AG08395 (cell line): ENCODE measurements around the gene SLC40A1.

Experiments used
- DNase-seq: peaks from one replicate; pipeline ENCODE4 v3.0.0; 2012; ENCODE audit warnings: mixed read lengths, low spot score

SLC40A1 gene

DNA sequence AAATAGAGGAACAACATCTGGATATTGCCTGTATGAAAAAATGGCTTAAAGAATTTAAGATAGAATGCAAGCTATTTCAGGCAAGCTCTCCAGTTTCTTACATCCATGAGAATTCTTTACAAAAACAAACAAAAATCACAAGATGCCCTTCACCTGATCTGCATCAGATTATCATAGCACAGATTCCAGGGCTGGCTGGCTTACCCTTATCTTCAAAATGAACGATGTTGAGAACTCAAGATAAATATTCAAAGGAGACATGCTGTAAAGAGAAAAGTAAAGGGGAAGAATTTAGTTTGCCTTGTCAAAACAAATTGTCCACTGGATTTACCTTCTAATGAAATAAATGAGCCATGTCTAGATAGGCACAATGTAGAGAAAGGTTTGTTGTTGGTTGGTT is 18.7 kb upstream of the SLC40A1 start:
- no peak for DNase-seq

DNA sequence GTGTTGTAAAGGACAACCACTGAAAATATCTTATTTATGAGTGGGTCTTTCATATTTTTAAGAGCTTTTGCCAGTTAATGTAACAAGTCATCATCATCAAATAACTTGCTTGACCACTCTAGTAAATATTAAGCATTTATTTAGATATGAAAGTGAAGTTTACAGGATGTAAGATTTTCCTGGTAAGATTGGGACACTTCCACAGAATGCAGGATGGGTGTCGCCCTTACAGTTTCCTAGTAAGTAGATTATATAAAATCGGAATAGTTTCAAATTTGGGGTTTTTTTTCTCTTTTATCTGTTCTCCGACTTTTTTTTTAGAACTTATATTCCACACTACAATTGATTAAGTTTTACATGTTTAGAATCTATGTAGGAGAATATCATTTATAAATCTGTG is 14.8 kb upstream of the SLC40A1 start:
- no peak for DNase-seq

DNA sequence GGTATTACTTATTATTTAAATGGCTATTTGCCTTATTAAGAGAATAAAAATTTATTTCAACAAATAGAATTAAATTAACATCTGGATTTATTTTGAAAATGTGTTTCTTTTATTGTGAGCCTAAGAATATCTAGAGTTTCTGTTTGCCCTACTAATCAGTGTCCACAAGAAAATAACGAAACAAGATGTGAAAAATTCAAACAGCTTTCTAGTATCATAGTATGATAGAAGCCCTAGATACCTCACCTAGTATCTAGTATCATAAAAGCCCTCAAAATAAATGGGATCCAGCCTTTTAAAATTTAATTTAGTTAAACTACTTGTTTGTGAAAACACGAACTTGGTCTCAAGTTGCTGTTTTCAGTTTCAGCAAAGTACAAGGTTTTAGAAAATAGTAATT is 13.7 kb upstream of the SLC40A1 start:
- no peak for DNase-seq

DNA sequence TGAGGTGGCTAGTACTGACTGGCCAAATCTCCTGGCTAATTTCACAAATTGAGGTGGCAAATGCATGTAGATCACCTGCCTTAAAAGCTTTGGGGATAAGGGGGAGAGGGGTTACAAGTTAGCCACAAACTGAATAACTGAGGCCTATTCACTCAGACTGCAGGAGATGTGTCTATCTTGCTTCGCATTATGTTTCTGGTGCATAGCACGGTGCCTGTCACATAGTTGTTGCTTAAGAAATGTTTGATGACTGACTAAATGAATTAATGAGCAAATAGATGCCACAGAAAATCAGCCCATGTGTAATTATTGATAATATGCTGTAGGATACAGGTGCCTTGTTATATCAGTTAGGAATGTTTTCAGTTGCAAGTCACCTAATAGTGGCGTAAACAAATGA is 12.5 kb upstream of the SLC40A1 start:
- DNase-seq, result no peak

DNA sequence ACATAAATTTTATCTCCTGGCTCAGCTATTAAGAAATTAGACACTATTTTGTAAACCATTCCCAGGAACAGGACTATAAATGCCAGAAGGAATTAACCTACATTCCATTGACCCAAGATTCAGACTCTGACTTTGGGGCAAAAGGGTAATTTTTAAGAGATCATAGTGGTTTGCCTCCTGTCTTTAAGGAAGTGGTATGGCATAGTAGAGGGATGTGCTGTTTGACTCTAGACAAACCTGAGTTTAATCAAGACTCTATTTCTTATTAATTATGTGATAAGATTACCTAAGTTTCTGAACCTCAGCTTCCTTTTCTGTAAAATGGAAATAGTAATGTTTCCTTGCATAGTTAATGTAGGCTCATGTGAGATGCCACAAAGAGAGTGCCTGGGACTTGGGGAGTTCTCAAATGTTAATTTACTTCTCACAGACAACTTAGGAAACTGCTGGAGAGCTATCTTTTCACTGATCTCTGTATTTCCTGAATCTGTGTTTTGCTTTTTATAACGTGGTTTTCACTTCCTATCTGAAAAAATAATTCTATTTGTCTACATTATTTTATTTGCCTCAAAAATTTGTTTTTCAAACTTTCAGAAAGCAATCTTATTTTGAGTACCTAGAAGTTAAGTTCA is 11.9 kb upstream of the SLC40A1 start:
- no peak for DNase-seq

DNA sequence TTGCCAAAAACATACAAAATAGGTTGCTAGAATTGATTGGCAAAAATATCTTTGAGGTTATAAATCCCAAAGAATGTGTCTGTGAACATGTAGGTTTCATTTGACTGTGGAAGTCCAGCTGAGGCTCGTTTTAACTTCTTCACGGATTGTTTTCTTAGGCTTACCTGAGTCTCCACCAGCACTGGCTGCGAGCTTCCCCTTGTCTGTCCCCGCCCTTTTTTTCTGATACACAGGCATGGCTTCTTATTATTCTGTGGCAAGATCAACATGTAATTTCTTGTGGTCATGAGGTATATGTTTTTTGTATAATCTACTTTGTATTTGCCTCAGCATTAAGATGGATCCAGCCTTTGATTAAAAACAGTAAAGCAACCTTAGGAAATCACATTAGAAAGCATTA is 7.2 kb upstream of the SLC40A1 start:
- DNase-seq, result no peak

DNA sequence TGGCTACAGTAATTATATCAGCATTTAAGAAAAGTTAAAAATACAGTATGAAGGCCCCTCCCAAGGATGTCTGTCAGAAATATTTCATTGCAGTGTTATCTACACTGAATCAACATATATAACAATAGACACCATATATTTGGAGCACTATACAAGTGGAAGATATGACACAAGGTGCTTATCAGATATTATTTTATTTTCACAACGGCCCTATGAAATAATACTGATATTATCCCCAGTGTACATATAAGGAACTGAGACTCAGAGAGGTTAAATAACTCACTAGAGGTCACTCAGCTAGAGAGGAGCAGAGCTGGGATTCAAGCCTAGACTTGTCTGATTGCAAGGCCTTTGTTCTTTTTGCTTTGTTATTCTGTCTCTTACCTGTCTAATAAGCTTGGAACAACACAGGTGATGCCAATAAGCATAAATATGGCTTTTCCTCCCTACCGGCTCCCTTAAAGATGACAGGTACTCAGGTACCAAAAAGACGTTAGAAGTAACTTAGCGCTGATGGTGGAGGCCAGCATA is 4.7 kb upstream of the SLC40A1 start:
- no peak for DNase-seq

DNA sequence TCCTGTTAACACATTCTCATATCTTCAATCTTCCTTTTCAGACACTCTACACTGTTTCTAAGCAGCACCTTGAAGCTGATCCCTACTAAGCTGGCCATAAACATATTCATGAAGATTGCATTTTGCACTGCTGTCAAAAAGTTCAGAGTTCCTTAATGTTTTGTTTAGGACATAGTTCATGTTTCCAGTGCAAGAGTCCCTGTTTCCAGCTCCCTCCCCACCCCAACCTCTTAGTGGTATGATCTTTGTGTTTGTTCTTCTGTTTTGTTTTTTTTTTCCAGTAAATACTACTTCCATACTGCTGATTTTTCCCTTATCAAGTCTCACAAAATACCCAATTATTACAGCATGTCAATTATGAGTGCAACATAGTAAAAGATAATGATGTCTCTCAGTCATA is 4.1 kb upstream of the SLC40A1 start:
- no peak for DNase-seq

DNA sequence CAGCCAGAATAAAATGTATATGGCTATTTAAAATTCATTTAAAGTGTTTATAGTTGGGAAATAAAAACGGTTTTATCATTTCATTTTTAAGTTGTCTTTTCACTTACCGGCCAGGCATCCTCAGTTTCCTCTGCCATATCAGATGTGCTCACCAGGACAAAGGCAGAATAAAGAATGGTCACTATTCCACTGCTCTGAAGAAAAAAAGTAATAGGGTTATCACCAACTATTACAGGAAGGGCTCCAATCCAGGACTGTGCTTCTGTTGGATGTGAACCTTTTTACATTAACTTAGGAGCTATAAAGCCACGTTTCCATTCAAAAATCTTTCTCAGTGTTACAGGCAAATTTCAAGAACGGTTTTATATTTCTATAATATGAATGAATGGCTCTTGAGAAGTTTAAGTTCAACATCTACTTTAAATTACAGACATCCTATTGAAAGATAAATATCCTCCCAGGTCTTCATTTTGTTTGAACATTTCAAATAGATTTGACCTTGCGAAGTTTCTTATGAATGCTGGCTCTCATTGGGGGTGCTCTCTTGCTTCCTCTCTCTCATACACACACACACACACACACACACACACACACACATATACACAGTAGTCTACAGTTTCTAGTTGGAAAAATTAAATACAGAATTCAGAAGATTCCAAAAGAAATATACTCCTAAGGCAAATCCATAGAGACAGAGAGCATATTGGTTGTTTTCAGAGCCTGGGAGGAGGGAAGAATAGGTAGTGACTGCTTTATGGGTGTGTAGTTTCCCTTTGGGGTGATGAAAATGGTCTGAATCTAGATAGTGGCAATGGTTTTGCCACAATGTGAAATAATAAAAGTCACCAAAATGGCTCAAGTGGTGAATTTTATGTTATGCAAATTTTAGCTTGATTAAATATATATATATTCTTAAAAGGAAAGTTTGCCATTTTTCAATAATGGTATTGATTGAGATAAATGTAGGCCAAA is 2.9 kb upstream of the SLC40A1 start:
- DNase-seq, result no peak

DNA sequence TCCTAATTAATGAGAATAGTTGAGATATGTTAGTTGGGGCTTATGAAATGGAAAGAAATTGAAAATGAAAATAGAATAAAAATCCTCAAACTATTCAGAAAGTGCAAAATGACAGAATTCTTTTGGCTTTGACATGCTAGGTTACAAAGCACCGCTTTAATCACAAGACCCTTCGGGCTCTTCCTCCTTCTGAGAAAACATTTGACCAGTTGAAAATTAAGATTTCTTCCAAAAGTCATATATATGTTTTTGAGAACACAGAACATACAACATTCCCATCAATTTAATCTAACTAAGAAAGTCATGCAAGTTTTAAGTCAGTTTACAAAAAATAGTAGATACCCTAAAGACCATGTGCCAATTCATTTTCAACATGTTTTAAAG is 2.2 kb upstream of the SLC40A1 start:
- DNase-seq, result no peak

DNA sequence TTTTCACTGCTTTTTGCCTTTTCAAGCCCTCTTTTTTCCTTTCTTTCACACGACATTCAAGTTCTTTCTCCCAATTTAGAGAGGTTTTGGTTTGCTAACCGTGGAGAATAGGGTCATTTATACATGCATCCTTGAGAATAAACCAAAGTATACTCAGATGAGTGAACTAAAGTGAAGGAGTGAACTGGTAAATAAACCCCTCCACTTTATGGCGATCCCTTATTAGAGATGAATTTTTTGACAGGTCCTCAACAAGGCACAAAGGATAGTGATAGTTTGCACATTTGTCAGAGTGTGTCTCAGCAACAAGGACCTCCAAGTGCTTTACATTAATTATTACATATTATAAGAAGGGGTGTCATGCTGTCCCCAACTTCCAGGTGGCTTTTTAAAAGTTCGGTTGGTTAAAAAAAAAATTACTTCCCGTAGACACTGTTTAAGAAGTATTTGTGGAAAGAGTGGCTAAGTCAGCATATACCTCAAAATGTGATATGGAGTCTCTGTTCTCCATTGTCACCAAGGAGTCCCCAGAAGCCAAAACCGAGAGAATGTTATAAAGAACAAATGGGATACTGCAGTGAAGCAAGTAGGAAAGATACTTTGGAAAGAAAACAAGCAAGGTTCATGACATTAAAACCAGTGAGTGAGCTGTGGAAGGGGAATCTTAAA is 1.7 kb upstream of the SLC40A1 start:
- DNase-seq, result no peak

DNA sequence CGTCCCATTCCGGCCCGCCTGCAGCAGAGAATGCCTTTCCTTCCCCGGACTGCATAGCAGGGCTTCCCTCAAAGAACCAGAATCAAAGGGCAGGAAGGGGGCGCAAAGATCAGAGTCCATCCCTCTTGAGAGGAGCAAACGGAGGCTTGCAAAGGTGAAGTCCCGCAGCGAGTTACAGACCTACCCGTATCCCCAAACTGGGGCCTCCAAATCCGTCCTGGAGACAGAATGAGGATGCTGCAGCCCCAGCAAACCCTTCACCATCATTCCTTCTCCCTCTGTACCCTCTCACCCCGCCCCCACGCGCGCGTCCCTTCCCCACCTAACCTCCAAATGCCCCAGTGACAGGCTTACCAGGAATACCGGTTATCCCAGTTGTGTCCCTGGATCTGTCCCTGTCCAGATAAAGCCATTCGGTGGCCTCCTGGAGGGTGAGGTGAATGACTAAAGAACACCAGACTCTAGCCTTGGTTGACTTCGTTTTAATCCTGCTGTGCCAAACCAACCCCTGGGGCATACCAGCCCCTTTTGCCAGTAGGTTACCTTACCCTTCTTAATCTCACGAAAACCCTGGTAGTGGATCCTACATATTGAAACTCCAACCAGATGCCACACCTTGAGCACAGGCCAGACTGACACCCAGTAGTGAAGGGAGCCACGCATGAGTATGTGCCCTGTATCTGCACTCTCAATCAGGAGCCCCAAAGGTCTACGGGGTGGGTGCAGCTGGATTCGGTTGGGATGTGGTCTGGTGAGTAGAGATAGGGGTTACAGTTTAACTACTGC is 961 bp upstream of the SLC40A1 start:
- DNase-seq, result peak; percentile 16

DNA sequence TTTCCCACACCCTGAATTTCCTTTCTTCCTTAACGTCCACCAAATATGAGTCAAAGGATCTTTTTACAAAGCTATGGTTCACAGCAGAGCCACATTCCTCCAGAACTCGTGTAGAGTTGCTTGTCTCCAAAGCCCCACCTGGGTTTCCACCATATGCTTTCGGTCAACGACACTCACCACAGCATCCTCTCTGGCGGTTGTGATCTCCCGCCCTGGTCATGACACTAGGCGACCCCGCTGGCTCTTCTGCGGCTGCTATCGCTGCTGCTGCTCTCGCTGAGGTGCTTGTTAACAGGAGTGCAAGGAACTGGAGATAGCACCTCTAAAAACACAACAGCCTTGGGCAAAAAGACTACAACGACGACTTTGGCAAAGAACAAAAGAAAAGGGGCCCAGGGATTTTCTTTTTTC is 340 bp downstream of the SLC40A1 start:
- no peak for DNase-seq

DNA sequence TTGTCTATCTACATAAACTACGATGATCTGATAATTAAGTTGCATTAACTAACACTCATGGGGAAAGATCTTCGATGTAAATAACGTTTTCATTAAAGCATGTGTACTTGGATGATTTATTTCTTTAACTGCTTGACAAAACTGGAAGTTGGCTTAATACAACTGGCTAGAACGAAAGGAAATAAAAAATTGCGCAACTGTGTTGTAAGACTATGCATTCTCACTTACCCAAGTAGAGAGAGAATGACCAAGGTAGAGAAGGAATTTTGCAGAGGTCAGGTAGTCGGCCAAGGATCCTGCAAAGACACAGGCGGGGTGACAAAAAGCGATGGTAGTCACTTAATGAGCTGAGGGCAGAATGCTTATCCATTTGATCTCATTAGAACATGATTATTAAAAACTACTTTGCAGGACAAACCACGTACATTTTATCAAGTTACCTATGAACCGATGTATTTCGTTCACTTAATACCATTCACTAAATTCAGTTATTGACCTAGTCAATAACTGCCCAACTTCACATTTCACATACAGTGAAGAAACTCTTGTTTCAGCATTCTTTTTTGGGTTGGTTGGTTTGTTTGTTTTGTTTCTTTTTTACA is 900 bp downstream of the SLC40A1 start:
- DNase-seq, result no peak

DNA sequence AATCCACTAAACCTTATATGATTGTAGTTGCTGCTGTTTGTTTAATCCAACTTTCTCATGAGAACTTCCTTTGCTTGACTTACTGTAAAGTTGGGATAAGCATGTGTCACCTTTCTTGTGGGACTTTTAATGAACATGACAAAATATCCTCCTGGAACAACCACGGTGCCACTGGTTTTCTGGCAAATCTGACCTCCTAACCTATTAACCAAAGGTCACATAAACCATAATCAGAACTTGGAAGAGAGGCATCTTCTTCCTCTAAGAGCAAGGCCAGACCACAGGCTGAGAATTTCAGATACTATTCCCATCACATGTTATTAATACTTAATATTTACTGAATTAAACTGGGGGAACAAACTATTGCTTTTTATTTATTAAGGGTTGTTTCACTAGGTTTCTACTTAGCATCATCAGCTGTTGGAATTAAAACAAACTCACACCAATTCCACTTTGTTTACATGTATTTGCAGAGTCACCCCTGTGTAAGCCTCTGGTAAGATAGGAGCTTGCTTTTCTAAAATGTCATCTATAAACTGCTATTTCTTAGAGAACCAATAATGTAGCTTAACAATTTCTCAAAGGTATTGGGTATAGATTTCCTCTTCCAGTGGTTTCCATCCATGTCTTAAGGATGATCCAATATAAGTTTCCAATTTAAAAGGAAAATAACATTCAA is 2.2 kb downstream of the SLC40A1 start:
- no peak for DNase-seq

DNA sequence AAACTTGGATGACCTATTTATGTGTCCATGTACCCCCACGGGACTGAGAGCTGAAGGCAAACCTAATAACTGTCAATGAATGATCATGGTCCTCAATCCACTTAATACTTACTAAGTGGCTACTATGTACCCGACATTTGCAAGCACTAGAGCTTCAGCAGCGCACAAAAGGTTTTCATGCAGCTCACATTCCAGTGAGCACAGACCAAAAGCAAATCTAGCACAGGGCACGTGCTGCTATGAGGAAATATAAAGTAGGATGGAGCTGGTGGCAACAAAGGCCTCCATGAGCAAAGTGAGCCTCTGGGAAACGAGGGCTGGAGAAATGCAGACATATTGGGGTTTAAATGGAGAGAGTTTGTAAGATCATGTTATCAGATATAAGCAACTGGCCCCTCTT is 3.5 kb downstream of the SLC40A1 start:
- DNase-seq, result no peak

DNA sequence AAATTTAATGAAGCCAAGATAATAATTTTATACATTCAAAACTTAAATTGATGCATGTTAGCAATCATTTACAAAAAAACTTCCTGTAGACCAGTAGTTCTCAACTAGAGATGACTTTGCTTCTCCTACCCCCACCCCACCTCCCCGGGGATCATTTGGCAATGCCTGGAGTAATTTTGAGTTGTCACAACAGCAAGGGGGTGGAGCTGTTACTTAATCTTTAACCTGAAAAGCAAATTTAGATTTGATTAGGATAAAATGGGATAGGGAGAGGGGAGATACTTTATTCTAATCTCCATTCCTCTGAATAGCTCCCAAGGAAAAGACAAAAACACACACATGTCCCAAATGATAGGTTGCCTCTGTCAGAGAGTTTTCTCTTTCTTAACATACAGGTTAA is 4.2 kb downstream of the SLC40A1 start:
- no peak for DNase-seq

DNA sequence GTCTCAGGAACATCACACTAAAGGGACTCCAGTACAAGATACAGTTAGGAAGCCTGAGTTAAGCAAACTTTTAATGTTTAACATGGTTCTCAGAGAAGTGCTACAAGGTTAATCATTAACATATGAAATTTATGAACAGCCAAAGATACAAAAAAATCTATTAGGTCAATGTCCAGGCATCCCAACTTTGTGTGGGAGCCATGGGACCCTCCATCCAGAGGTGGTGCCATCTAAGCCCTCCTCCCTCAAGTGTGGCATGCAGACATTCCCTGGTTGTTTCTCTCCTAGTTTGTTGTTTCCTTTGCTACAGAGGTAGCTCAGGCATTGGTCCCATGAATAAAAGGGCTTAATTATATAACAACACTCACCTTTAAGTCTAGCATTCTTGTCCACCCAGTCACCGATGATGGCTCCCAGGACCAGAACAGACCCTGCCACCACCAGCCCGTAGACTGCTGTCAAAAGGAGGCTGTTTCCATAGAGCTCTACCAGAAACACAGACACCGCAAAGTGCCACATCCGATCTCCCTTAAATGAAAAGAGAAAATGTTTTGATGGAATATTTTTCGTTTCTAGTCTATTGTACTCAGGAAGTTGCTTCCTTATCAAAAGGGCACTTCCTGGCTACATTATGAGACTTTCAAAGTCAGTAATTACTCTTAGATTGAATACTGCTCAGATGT is 5.7 kb downstream of the SLC40A1 start:
- DNase-seq, result no peak

DNA sequence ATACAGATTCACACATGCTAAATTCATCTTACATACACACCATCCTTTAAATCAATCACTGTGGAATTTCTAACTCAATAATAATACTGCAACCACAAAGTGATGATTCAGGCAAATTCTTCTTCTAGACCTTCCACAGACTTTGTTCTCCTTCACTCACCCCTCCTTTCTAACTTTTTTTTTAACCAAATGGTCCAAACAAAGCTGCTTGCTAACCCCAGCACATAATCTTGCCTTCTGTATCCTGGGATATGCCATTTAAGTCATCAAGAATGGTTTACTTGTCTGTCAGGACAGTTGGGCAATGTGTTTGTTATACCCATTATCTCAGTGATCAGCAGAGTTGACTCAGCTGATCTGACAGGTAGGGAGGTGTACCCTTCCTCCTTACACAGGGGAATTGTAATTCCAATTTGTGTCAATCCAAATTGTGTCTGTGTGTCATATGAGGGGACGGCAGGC is 10.0 kb downstream of the SLC40A1 start:
- DNase-seq, result peak; percentile 66

DNA sequence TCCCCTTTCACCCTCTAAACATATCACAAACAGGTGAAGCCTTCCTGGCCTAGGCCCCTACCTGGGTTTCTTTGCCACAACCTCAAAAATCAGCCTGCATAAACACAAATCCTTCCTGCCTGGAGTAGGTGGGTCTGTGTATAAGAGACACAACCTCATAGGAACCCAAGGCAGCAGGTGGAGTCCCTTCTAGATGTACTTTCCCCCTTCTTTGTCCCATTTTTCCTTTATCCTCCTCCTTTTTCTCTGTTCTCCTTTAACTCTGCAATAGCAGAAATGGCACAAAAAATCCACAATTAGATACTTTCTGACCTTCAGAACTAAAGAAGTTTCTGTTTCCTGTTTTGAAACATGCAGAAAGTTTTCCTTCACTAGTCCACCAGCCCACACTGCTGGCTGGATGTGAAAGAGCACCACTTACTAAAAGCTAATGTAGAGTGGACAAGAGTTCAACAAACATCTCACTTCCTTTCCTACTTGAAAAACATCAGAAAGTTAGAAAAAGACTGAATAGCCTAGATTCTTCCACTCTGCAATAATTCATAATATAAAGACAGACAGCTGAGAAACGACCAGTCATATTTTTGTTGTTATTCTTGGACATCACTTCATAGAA is 11.2 kb downstream of the SLC40A1 start:
- peak; percentile 16 for DNase-seq
